ENCODE results near the gene TRAM1L1. TPM values are rescaled to one million over a fixed set of nuclear protein-coding genes. Genes with fewer than 3 reads are reported as not detected.

Gene TRAM1L1
- 0.04 TPM for total RNA-seq (2013)
- polyA plus RNA-seq (not detected), polyA minus RNA-seq (not detected in 2 replicates), total RNA-seq (0 to 1.1 (median 0) reads per million in 11 experiments)

GRCh38 chr4:117084866-117085701, at the start of gene TRAM1L1:
Gene TRAM1L1, minus strand, starts transcription at chr4:117085576. Its CDS starts 183 bp downstream, at chr4:117085393.
- Histone ChIP-seq H3K4me1 (ENCODE audit: control insufficient read depth in 1 of 2, insufficient read depth in 2 of 2, low read length in 2 of 2) (no peaks in the 10 kb centered on the region), H3K27ac (ENCODE audit: low read depth in 1 of 2, low read length in 2 of 2) (no peak within 1 kb of the TSS), H3K27me3 (ENCODE audit: control insufficient read depth in 2 of 2, insufficient read depth in 2 of 2, low read length in 2 of 2) (peaks cover 2 to 6% of the 10 kb centered on the region in 2 donors), H3K9me3 (replicated peaks in 1 of 2; ENCODE audit: control insufficient read depth in 1 of 2, insufficient read depth in 1 of 2, low read length in 2 of 2) (no peaks in the 10 kb centered on the region), H3K9ac (ENCODE audit: insufficient read depth, low read length, poor library complexity, severe bottlenecking) (no peak within 1 kb of the TSS), H4K20me1 (ENCODE audit: insufficient read depth, low read length) (no peaks in the 10 kb centered on the region), H2AFZ (ENCODE audit: insufficient read depth, low read depth, low read length, poor library complexity, severe bottlenecking) (peak within 1 kb of the TSS; percentile 31), H3K36me3 (replicated peaks in 1 of 2; ENCODE audit: control insufficient read depth in 1 of 2, insufficient read depth in 2 of 2, low read length in 2 of 2) (no peaks in the 10 kb centered on the region), H3K79me2 (ENCODE audit: insufficient read depth, low read length) (no peaks in the 10 kb centered on the region), H3K4me2 (replicated peaks; ENCODE audit: extremely low read depth, low read length, poor library complexity, severe bottlenecking) (peak within 1 kb of the TSS; percentile 50), H3K4me3 (replicated peaks in 1 of 3; ENCODE audit: low read depth in 2 of 3, low read length in 3 of 3) (peak within 1 kb of the TSS in 1 of 3 experiments; percentile 34)
- Mint-ChIP-seq H3K27ac (no peak within 1 kb of the TSS), H3K36me3 (no peaks in the 10 kb centered on the region), H3K27me3 (ENCODE audit: low read depth in 3 of 3) (peaks cover 5 to 18% (median 9%) of the 10 kb centered on the region in 3 donors), H3K4me3 (peak within 1 kb of the TSS; percentile 49 to 56), H3K9me3 (peaks cover 0 to 6% (median 2%) of the 10 kb centered on the region in 7 donors), H3K4me1 (peaks cover 3% of the 10 kb centered on the region)
- 13% methylated on average over 44 of the region's 45 CpGs for WGBS (ENCODE audit: insufficient coverage)
- no peak for TF ChIP-seq CTCF (IDR thresholded peaks at IDR 0.05)
- no peak for DNase-seq
- intact Hi-C loops (cut with micrococcal nuclease), result no loop called here

- intact Hi-C loops (cut with micrococcal nuclease), result no loop called here
- no CpG with 5 or more reads among the region's 4 CpGs for WGBS (ENCODE audit: insufficient coverage)
- Mint-ChIP-seq H3K4me1 (no peaks in the 10 kb centered on the region), H3K27ac (no peak overlapping the region), H3K27me3 (ENCODE audit: low read depth in 3 of 3) (peaks cover 0 to 2% (median 0%) of the 10 kb centered on the region in 3 donors), H3K36me3 (no peaks in the 10 kb centered on the region), H3K4me3 (no peak overlapping the region), H3K9me3 (peaks cover 0 to 3% (median 0%) of the 10 kb centered on the region in 7 donors)
- no peak overlapping the region for H3K4me3 ChIP-seq (replicated peaks in 1 of 3; ENCODE audit: low read depth in 2 of 3, low read length in 3 of 3)
- H3K27me3 ChIP-seq (ENCODE audit: control insufficient read depth in 2 of 2, insufficient read depth in 2 of 2, low read length in 2 of 2), result no peaks in the 10 kb centered on the region
- H3K79me2 ChIP-seq (ENCODE audit: insufficient read depth, low read length), result no peaks in the 10 kb centered on the region
- H2AFZ ChIP-seq (ENCODE audit: insufficient read depth, low read depth, low read length, poor library complexity, severe bottlenecking), result peak overlapping the region; percentile 19
- no peaks in the 10 kb centered on the region for H3K36me3 ChIP-seq (replicated peaks in 1 of 2; ENCODE audit: control insufficient read depth in 1 of 2, insufficient read depth in 2 of 2, low read length in 2 of 2)
- no peak overlapping the region for H3K27ac ChIP-seq (ENCODE audit: low read depth in 1 of 2, low read length in 2 of 2)
- DNase-seq, result no peak
- no peak overlapping the region for H3K4me2 ChIP-seq (replicated peaks; ENCODE audit: extremely low read depth, low read length, poor library complexity, severe bottlenecking)
- H3K9ac ChIP-seq (ENCODE audit: insufficient read depth, low read length, poor library complexity, severe bottlenecking), result no peak overlapping the region
- H3K9me3 ChIP-seq (replicated peaks in 1 of 2; ENCODE audit: control insufficient read depth in 1 of 2, insufficient read depth in 1 of 2, low read length in 2 of 2), result no peaks in the 10 kb centered on the region
- H4K20me1 ChIP-seq (ENCODE audit: insufficient read depth, low read length), result no peaks in the 10 kb centered on the region
- no peaks in the 10 kb centered on the region for H3K4me1 ChIP-seq (ENCODE audit: control insufficient read depth in 1 of 2, insufficient read depth in 2 of 2, low read length in 2 of 2)
- TF ChIP-seq CTCF (IDR thresholded peaks at IDR 0.05), result no peak
Observed at GRCh38 chr4:117134386-117134785, 49.0 kb upstream of the TRAM1L1 start.

Data from CD14-positive monocyte (primary cell).